ENCODE measurements around the gene KCNJ4. TPM values are rescaled to one million over a fixed set of nuclear protein-coding genes. Genes with fewer than 3 reads are reported as not detected.
"Not testable (repeated sequence)": the region's sequence is repeated elsewhere in the genome, so short reads cannot be mapped to it uniquely, and the experiment has no call there.

The KCNJ4 gene
- total RNA-seq, 1 experiment from 2014 or later, result not detected

DNA sequence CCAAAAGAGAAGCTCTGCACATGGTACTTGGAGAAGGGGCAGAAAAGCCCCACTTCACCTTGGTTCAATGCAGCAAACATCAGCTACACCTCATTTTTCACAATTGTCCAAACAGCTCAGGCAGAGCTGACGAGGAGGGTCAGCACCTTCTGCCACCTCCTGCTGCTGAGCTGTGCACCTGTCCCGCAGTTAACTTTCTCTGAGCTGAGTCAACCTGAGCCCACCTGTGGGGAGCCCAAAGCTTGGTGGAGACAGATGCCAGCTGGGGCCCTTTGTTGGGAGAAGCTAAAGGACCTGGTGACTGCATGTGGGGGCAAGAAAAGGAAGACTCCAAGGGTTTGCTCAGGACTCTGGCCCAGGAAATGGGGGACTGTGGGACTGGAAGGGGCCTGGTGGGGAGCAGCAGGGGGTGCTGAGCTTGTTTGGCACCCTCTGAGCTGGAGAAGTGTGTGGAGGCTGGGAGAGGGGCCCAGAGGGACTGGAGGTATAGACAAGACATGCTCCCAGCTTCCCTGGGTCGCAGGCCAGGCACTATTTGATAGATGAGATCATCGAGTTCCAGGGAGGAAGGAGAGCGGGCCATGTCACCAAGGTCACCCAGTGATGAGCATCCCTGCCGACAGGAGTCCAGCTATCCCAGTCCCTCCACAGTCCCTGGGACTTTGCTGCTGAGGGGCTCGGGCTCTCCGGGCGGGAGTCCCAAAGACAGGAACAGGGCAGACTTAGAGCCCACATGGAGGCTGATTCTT, 53.5 kb downstream of the KCNJ4 start:
- BruUV-seq (replicated peaks), result no TSS peak
- POLR2A ChIA-PET (ENCODE audit: unreplicated experiment), result no interaction called here
- intact Hi-C loops (cut with micrococcal nuclease), result no loop called here
- TF ChIP-seq, protein P1, sequence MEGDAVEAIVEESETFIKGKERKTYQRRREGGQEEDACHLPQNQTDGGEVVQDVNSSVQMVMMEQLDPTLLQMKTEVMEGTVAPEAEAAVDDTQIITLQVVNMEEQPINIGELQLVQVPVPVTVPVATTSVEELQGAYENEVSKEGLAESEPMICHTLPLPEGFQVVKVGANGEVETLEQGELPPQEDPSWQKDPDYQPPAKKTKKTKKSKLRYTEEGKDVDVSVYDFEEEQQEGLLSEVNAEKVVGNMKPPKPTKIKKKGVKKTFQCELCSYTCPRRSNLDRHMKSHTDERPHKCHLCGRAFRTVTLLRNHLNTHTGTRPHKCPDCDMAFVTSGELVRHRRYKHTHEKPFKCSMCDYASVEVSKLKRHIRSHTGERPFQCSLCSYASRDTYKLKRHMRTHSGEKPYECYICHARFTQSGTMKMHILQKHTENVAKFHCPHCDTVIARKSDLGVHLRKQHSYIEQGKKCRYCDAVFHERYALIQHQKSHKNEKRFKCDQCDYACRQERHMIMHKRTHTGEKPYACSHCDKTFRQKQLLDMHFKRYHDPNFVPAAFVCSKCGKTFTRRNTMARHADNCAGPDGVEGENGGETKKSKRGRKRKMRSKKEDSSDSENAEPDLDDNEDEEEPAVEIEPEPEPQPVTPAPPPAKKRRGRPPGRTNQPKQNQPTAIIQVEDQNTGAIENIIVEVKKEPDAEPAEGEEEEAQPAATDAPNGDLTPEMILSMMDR (conservative IDR thresholded peaks at IDR 0.05; ENCODE audit: low read depth, low read length), result no peak
- TF ChIP-seq EZH2phosphoT487 (IDR thresholded peaks at IDR 0.05; ENCODE audit: borderline replicate concordance, low read length) (no peak), EZH2 (IDR thresholded peaks at IDR 0.05; ENCODE audit: low read length, unreplicated experiment) (no peak)
- Histone ChIP-seq H3K9ac (ENCODE audit: low read length) (no peak overlapping the region), H3K4me2 (ENCODE audit: low read length) (peak overlapping the region; percentile 22; the same call in 1 of the 2 replicates), H3K36me3 (ENCODE audit: low read depth, low read length) (no peaks in the 10 kb centered on the region), H3K79me2 (ENCODE audit: low read length) (peaks cover 14% of the 10 kb centered on the region), H3K9me2 (replicated peaks; ENCODE audit: low read length) (no peaks in the 10 kb centered on the region), H3F3A (ENCODE audit: low read length, unreplicated experiment) (no peaks in the 10 kb centered on the region), H3K4me3 (ENCODE audit: low read length) (no peak overlapping the region), H3K4me1 (ENCODE audit: insufficient read depth, low read length) (peaks cover 3% of the 10 kb centered on the region; the same call in 1 of the 2 replicates), H3K27me3 (ENCODE audit: low read length) (no peaks in the 10 kb centered on the region), H2AFZ (ENCODE audit: low read length) (no peak overlapping the region), H4K20me1 (ENCODE audit: low read length) (no peaks in the 10 kb centered on the region), H3K9me3 (ENCODE audit: low read length) (no peaks in the 10 kb centered on the region), H3K27ac (ENCODE audit: low read length) (no peak overlapping the region)
- CTCF ChIA-PET, result no interaction called here
- ATAC-seq, result no peak
- no peak for DNase-seq

DNA sequence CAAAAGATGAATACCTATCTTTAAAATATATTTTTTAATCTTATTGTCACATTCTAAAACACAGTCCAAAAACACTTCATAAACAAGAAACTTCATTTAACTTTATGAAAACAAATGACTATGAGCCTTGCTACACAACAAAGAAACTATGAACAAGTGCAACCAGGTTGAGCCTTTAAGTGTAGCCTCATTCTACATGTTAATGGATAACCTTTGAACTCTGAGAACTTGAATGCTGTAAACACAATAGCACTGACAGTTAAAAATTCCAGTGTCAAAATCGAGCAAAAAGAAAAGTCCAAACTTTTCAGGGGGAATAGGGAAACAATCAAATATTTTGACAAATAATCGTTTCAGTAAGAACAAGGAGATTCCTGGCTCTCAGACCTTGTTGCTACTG, 54.7 kb downstream of the KCNJ4 start:
- BruUV-seq (replicated peaks); H3K27me3 ChIP-seq (ENCODE audit: low read length); H3K4me2 ChIP-seq (ENCODE audit: low read length); intact Hi-C loops (cut with micrococcal nuclease); H3K27ac ChIP-seq (ENCODE audit: low read length); H4K20me1 ChIP-seq (ENCODE audit: low read length); H2AFZ ChIP-seq (ENCODE audit: low read length); H3K4me1 ChIP-seq (ENCODE audit: insufficient read depth, low read length); H3F3A ChIP-seq (ENCODE audit: low read length, unreplicated experiment); H3K9me3 ChIP-seq (ENCODE audit: low read length); H3K36me3 ChIP-seq (ENCODE audit: low read depth, low read length); POLR2A ChIA-PET (ENCODE audit: unreplicated experiment); ATAC-seq; H3K9ac ChIP-seq (ENCODE audit: low read length); H3K9me2 ChIP-seq (replicated peaks; ENCODE audit: low read length); H3K4me3 ChIP-seq (ENCODE audit: low read length); CTCF ChIA-PET; DNase-seq: not testable (repeated sequence)
- H3K79me2 ChIP-seq (ENCODE audit: low read length), result peaks cover 25% of the 10 kb centered on the region

DNA sequence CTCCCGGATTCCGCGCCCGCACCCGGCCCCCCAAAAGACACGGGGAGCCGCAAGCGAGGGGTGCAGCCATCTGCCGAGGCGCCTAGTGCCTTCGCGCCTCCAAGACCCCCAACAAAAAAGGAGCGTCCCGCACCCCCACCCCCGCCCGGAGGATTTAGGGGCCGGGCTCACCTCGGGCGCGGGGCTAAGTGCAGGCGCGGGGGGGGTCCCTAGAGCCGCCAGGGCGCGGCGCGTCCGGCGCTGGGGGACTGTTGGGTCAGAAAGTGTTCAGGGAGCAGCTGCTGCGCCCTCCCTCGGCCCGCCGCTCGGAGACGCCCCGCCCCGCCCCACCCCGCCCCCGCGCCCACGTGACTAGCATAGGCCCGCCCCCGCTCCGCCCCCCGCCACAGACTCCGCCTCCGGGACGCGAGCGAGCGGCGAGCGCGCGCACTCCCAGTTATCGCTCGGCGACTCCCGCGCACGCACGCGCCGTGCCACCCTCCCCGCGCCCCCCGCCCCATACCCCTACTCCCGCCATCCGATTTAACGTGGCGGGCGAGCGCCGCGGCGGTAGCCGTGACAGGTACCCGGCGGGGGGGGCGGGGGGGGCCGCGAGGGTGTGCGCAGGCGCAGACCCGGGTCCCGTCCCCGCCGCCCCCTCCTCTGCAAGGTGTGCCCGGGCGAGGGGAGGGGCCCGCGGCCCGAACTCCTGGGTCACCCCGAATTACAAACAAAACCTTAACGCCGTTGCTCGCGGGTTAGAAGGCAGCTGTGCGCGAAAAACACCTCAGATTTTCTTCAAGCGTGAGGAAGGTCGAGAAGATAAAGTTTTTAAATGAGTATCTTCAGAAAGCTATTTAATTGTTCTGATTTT, 56.2 kb downstream of the KCNJ4 start:
- peak; percentile 65 for ATAC-seq
- POLR2A ChIA-PET (ENCODE audit: unreplicated experiment), result interaction anchor here (0.5 to 0.7 kb wide), 5 partner anchors 8 to 306 kb away, joined by 3 to 11 read pairs (median 4); partner anchors contain the start of gene MAFF
- peak overlapping the region; percentile 91 for H3K4me2 ChIP-seq (ENCODE audit: low read length)
- CTCF ChIA-PET, result no interaction called here
- H3K9ac ChIP-seq (ENCODE audit: low read length), result peak overlapping the region; percentile 74; the same call in 1 of the 2 replicates
- H3K27me3 ChIP-seq (ENCODE audit: low read length), result no peaks in the 10 kb centered on the region
- H3K36me3 ChIP-seq (ENCODE audit: low read depth, low read length), result no peaks in the 10 kb centered on the region
- no peaks in the 10 kb centered on the region for H3F3A ChIP-seq (ENCODE audit: low read length, unreplicated experiment)
- H3K4me3 ChIP-seq (ENCODE audit: low read length), result peak overlapping the region; percentile 82
- H3K79me2 ChIP-seq (ENCODE audit: low read length), result peaks cover 36% of the 10 kb centered on the region
- H4K20me1 ChIP-seq (ENCODE audit: low read length), result no peaks in the 10 kb centered on the region
- no peaks in the 10 kb centered on the region for H3K9me3 ChIP-seq (ENCODE audit: low read length)
- intact Hi-C loops (cut with micrococcal nuclease), result loop anchor here (10.0 kb wide), 1 partner anchor 176 kb away; the partner anchor contains the start of gene DMC1
- no peaks in the 10 kb centered on the region for H3K9me2 ChIP-seq (replicated peaks; ENCODE audit: low read length)
- H3K27ac ChIP-seq (ENCODE audit: low read length), result no peak overlapping the region
- peaks cover 12% of the 10 kb centered on the region; the same call in 1 of the 2 replicates for H3K4me1 ChIP-seq (ENCODE audit: insufficient read depth, low read length)
- peak overlapping the region; percentile 81 for H2AFZ ChIP-seq (ENCODE audit: low read length)
- peak; percentile 65 for DNase-seq
- BruUV-seq (replicated peaks), result no TSS peak
- TF ChIP-seq EZH2phosphoT487 (IDR thresholded peaks at IDR 0.05; ENCODE audit: borderline replicate concordance, low read length) (no peak), EZH2 (IDR thresholded peaks at IDR 0.05; ENCODE audit: low read length, unreplicated experiment) (no peak)
- TF ChIP-seq, protein P1 (conservative IDR thresholded peaks at IDR 0.05; ENCODE audit: low read depth, low read length), result no peak

DNA sequence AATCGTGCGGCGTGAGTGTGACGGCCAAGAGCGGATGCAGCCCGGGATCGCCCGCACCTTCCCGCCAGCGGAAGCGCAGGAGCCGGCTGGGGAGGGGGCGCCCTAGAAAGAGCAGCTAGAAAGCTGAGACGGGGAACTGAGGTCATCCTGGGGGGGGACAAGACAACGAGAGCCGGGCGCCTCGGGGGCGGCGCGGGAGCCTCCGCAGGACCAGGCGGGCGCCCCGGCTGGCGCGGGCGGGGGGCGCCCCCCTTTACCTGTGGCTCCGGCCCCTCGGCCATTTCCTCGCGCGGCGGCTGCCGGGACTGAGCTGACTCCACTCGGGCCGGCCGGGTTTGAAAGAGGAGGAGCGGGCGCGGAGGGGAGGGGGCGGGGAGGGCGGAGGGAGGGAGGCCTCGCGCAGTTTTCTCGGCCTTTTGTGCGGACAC, 56.8 kb downstream of the KCNJ4 start:
- DNase-seq, result peak; percentile 43
- H3K27ac ChIP-seq (ENCODE audit: low read length); H4K20me1 ChIP-seq (ENCODE audit: low read length); H3K9me2 ChIP-seq (replicated peaks; ENCODE audit: low read length); H2AFZ ChIP-seq (ENCODE audit: low read length); H3K36me3 ChIP-seq (ENCODE audit: low read depth, low read length); H3K9me3 ChIP-seq (ENCODE audit: low read length); H3F3A ChIP-seq (ENCODE audit: low read length, unreplicated experiment); BruUV-seq (replicated peaks); CTCF ChIA-PET; H3K27me3 ChIP-seq (ENCODE audit: low read length): not testable (repeated sequence)
- H3K4me2 ChIP-seq (ENCODE audit: low read length), result peak overlapping the region; percentile 84
- peak overlapping the region; percentile 74 for H3K9ac ChIP-seq (ENCODE audit: low read length)
- peak overlapping the region; percentile 82 for H3K4me3 ChIP-seq (ENCODE audit: low read length)
- ATAC-seq, result peak; percentile 65
- POLR2A ChIA-PET (ENCODE audit: unreplicated experiment), result interaction anchor here (0.5 to 0.6 kb wide), 3 partner anchors 8 to 307 kb away, joined by 3 to 7 read pairs (median 4); no protein-coding TSS in a partner anchor
- H3K79me2 ChIP-seq (ENCODE audit: low read length), result peaks cover 41% of the 10 kb centered on the region
- peaks cover 16% of the 10 kb centered on the region; the same call in 1 of the 2 replicates for H3K4me1 ChIP-seq (ENCODE audit: insufficient read depth, low read length)
- intact Hi-C loops (cut with micrococcal nuclease), result loop anchor here (10.0 kb wide), 1 partner anchor 177 kb away; the partner anchor contains the start of gene DMC1
